DND-41 (cell line): Measurements from ENCODE around the gene FER1L5.

Experiments used
- ATAC-seq: fragments of 200-7000 bp; cut with Tn5 transposase; 3 replicates; pipeline ENCODE4 v1.9.1; 2021; ENCODE audit warnings: low read depth; ENCODE audit not compliant: insufficient read depth
- DNase-seq: peaks from one replicate; pipeline ENCODE4 v3.0.0-alpha.2; 2020
- H2AFZ ChIP-seq: 2 replicates; pipeline ENCODE4 v1.6.0; 2012; ENCODE audit warnings: low read depth, low read length
- H3K27ac ChIP-seq: 2 replicates; pipeline ENCODE4 v1.5.1; 2012; ENCODE audit warnings: low read length, inconsistent platforms
- H3K27me3 ChIP-seq: fragments of 200-600 bp; sonication (generic); 2 replicates; pipeline ENCODE4 v1.6.0; 2012; ENCODE audit warnings: low read length, mild to moderate bottlenecking, inconsistent platforms; ENCODE audit not compliant: insufficient read depth, poor library complexity
- H3K36me3 ChIP-seq: 2 replicates; pipeline ENCODE4 v1.5.1; 2012; ENCODE audit warnings: low read length, inconsistent platforms; ENCODE audit not compliant: insufficient read depth
- H3K4me1 ChIP-seq: 2 replicates; pipeline ENCODE4 v1.5.1; 2012; ENCODE audit warnings: mild to moderate bottlenecking, low read length; ENCODE audit not compliant: insufficient read depth
- H3K4me2 ChIP-seq: 2 replicates; pipeline ENCODE4 v1.6.0; 2012; ENCODE audit warnings: mild to moderate bottlenecking, moderate library complexity, low read length, inconsistent platforms; ENCODE audit not compliant: insufficient read depth
- H3K4me3 ChIP-seq, 2 experiments: fragments of 200-600 bp in 1 of 2; shearing (Covaris generic) in 1 of 2; 2 replicates each; pipeline ENCODE4 v1.5.1; 2012 to 2016; ENCODE audit warnings: inconsistent platforms in 2 of 2, low read length in 2 of 2, mild to moderate bottlenecking in 2 of 2, low read depth in 1 of 2, moderate library complexity in 1 of 2
- H3K79me2 ChIP-seq: 2 replicates; pipeline ENCODE4 v1.6.0; 2012; ENCODE audit warnings: low read length, inconsistent platforms; ENCODE audit not compliant: insufficient read depth
- H3K9ac ChIP-seq: 2 replicates; pipeline ENCODE4 v1.6.0; 2012; ENCODE audit warnings: low read depth, mild to moderate bottlenecking, inconsistent platforms, low read length, moderate library complexity
- H3K9me3 ChIP-seq: 2 replicates; pipeline ENCODE4 v1.5.1; 2012; ENCODE audit warnings: low read length, moderate library complexity, mild to moderate bottlenecking, inconsistent platforms; ENCODE audit not compliant: insufficient read depth, severe bottlenecking
- H4K20me1 ChIP-seq: 2 replicates; pipeline ENCODE4 v1.6.0; 2012; ENCODE audit warnings: low read length; ENCODE audit not compliant: insufficient read depth
- CTCF ChIP-seq: IDR thresholded peaks from 2 replicates; pipeline ENCODE4 v1.5.1; 2012; ENCODE audit warnings: borderline replicate concordance, low read length, moderate library complexity, mild to moderate bottlenecking; ENCODE audit not compliant: poor library complexity, severe bottlenecking; ENCODE audit errors: extremely low read depth
- EZH2 ChIP-seq: IDR thresholded peaks from 3 replicates; pipeline ENCODE4 v1.6.1; 2012; ENCODE audit warnings: borderline replicate concordance, low read depth, mild to moderate bottlenecking, moderate library complexity, low read length, inconsistent platforms; ENCODE audit not compliant: severe bottlenecking

The FER1L5 gene

GRCh38 chr2:96596596-96596995, 46.0 kb upstream of the FER1L5 start:
- Histone ChIP-seq H3K27me3 (no peaks in the 10 kb centered on the region), H3K27ac (no peak overlapping the region), H3K4me2 (no peak overlapping the region), H3K9ac (no peak overlapping the region), H3K4me3 (no peak overlapping the region), H3K36me3 (peaks cover 96% of the 10 kb centered on the region), H2AFZ (no peak overlapping the region), H3K9me3 (no peaks in the 10 kb centered on the region), H4K20me1 (peaks cover 6% of the 10 kb centered on the region; the same call in 1 of the 2 replicates), H3K4me1 (no peaks in the 10 kb centered on the region), H3K79me2 (0 out of 2 replicates have a peak, but pooled peaks cover 2% of the 10 kb centered on the region)
- ATAC-seq (no peak), DNase-seq (no peak)
- TF ChIP-seq EZH2 (no peak), CTCF (no peak)

GRCh38 chr2:96599941-96600340, 42.6 kb upstream of the FER1L5 start:
- Histone ChIP-seq H3K4me3 (no peak overlapping the region), H3K4me1 (no peaks in the 10 kb centered on the region), H3K27me3 (no peaks in the 10 kb centered on the region), H3K9me3 (no peaks in the 10 kb centered on the region), H3K9ac (no peak overlapping the region), H3K36me3 (peaks cover 94% of the 10 kb centered on the region), H2AFZ (no peak overlapping the region), H3K79me2 (0 out of 2 replicates have a peak, but pooled peaks cover 2% of the 10 kb centered on the region), H4K20me1 (peaks cover 3% of the 10 kb centered on the region; the same call in 1 of the 2 replicates), H3K27ac (no peak overlapping the region), H3K4me2 (no peak overlapping the region)
- TF ChIP-seq EZH2 (no peak), CTCF (no peak)
- ATAC-seq (no peak), DNase-seq (no peak)

DNA sequence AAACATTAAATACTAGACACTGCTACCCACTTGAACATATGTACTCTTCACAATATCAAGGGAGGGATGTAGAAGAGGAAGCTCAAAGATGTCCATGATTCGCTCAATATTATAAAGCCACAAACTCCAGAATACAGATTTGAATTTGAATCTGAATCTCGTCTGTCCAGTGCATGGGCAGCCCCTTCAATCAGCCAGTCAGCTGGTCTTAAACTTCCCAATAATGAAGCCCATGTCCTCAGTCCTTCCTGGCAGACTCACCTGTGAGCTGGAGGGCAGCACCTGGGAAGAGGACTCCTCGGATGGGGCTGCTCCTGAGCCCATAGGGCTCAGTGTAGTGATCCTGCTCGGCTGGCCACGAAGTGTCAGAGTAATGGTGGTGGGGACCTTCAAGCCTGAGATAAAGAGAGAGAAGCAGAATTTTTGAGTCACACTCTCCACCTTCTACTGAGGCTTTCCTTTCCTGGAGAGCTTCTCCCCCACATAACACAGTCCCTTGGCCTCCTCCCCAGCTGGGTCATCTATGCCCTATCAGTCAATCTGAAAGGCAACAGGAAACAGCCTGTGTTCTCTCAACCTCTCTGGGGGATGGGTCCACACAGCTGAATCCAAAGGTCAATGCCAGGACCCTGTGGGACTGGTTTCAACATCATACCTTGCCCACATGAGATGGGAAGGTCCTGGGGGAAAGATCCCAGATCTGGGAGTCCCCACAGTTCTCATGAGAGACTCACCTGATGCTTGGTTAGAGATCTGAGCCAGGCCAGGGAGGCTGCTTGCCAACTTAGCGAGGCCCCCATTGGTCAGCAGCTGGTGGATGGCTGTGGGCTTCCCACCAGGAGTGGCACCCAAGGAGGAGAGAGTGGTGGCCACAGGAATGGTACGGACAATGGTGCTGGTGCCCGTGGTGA, 40.9 kb upstream of the FER1L5 start:
- no peak for ATAC-seq
- H3K36me3 ChIP-seq = peaks cover 94% of the 10 kb centered on the region
- 0 out of 2 replicates have a peak, but pooled peaks cover 2% of the 10 kb centered on the region for H3K79me2 ChIP-seq
- no peaks in the 10 kb centered on the region for H3K4me1 ChIP-seq
- H3K27ac ChIP-seq = no peak overlapping the region
- no peak overlapping the region for H2AFZ ChIP-seq
- H4K20me1 ChIP-seq = peaks cover 2% of the 10 kb centered on the region; the same call in 1 of the 2 replicates
- no peak for TF ChIP-seq EZH2
- no peak for TF ChIP-seq CTCF
- no peak overlapping the region for H3K4me3 ChIP-seq
- H3K27me3 ChIP-seq = no peaks in the 10 kb centered on the region
- no peaks in the 10 kb centered on the region for H3K9me3 ChIP-seq
- no peak overlapping the region for H3K4me2 ChIP-seq
- no peak for DNase-seq
- H3K9ac ChIP-seq = no peak overlapping the region
